Endodermal cell (in vitro differentiated cells): Measurements from ENCODE around the gene CHRDL2. TPM values are rescaled to one million over a fixed set of nuclear protein-coding genes. Genes with fewer than 3 reads are reported as not detected.

Experiments
- DNase-seq: peaks from one replicate; pipeline ENCODE4 v3.0.0-alpha.2; 2017
- H3K27ac ChIP-seq: 2 replicates; pipeline ENCODE4 v1.5.1; 2013; ENCODE audit warnings: mild to moderate bottlenecking, low read depth, low read length, moderate library complexity
- H3K27me3 ChIP-seq: 2 replicates; pipeline ENCODE4 v1.6.1; 2013; ENCODE audit warnings: mild to moderate bottlenecking, low read length, moderate library complexity; ENCODE audit not compliant: insufficient read depth, control insufficient read depth, poor library complexity, severe bottlenecking
- H3K36me3 ChIP-seq: 2 replicates; pipeline ENCODE4 v1.7.0; 2013; ENCODE audit warnings: mild to moderate bottlenecking, low read length, moderate library complexity; ENCODE audit not compliant: control insufficient read depth, insufficient read depth
- H3K4me1 ChIP-seq: one replicate; pipeline ENCODE4 v1.7.0; 2013; ENCODE audit warnings: low read length; ENCODE audit not compliant: control insufficient read depth, insufficient read depth
- H3K4me3 ChIP-seq: 2 replicates; pipeline ENCODE4 v1.5.1; 2013; ENCODE audit warnings: mild to moderate bottlenecking, low read length, moderate library complexity
- H3K9ac ChIP-seq: 2 replicates; pipeline ENCODE4 v1.6.1; 2013; ENCODE audit warnings: mild to moderate bottlenecking, low read length, moderate library complexity; ENCODE audit not compliant: poor library complexity, severe bottlenecking; ENCODE audit errors: extremely low read depth
- H3K9me3 ChIP-seq: 2 replicates; pipeline ENCODE4 v1.6.1; 2013; ENCODE audit warnings: mild to moderate bottlenecking, low read length, moderate library complexity; ENCODE audit not compliant: control insufficient read depth
- H3K27ac Mint-ChIP-seq: 2 replicates; pipeline ENCODE4 v1.8.0; 2020; ENCODE audit warnings: mixed read lengths
- H3K27me3 Mint-ChIP-seq: 2 replicates; pipeline ENCODE4 v1.8.0; 2021; ENCODE audit warnings: mild to moderate bottlenecking, mixed read lengths; ENCODE audit not compliant: insufficient read depth
- H3K36me3 Mint-ChIP-seq: 2 replicates; pipeline ENCODE4 v1.8.0; 2020; ENCODE audit warnings: low read depth, mixed read lengths
- H3K4me1 Mint-ChIP-seq: 2 replicates; pipeline ENCODE4 v1.8.0; 2020; ENCODE audit warnings: mixed read lengths
- H3K4me3 Mint-ChIP-seq: 2 replicates; pipeline ENCODE4 v1.8.0; 2020; ENCODE audit warnings: mild to moderate bottlenecking, moderate library complexity, mixed read lengths
- H3K9me3 Mint-ChIP-seq: 2 replicates; pipeline ENCODE4 v1.8.0; 2020; ENCODE audit warnings: mild to moderate bottlenecking, mixed read lengths
- CTCF ChIP-seq: fragments of 200-600 bp; sonication (generic); conservative IDR thresholded peaks from 2 replicates; pipeline ENCODE4 v1.5.0; 2021; ENCODE audit warnings: antibody characterized with exemption, mild to moderate bottlenecking
- WGBS, 2 experiments: methylation state at CpG; one replicate each; pipeline versions ENCODE4 v1.1.5 to v1.1.7; 2013; ENCODE audit warnings: missing lambda C conversion rate in 2 of 2, mixed read lengths in 1 of 2; ENCODE audit not compliant: insufficient coverage in 1 of 2, insufficient read length in 1 of 2; 5-methylcytosine and 5-hydroxymethylcytosine counted together
- total RNA-seq, 2 donors: library from RNA; stranded (reverse); fragmentation: NEBNext Ultra II Directional in 1 of 2; extraction: Animal tissue kit (Norgen Biotek cat#: 25700) in 1 of 2; gene quantifications; 2 replicates in 1 of 2; 3 replicates in 1 of 2; pipeline ENCODE4 v1.2.1, GENCODE V29; 2021

CHRDL2 gene
- total RNA-seq, 2 donors from 2014 or later: 0.44 to 1.2 TPM

GRCh38 chr11:74678041-74678440, 53.2 kb downstream of the CHRDL2 start:
- peaks cover 8% of the 10 kb centered on the region for H3K4me1 Mint-ChIP-seq
- Histone ChIP-seq H3K9me3 (no peaks in the 10 kb centered on the region), H3K27me3 (peaks cover 6% of the 10 kb centered on the region), H3K27ac (no peak overlapping the region), H3K36me3 (no peaks in the 10 kb centered on the region), H3K9ac (no peak overlapping the region), H3K4me3 (no peak overlapping the region), H3K4me1 (no peaks in the 10 kb centered on the region)
- no peak overlapping the region for H3K4me3 Mint-ChIP-seq
- peaks cover 10% of the 10 kb centered on the region for H3K27me3 Mint-ChIP-seq
- H3K27ac Mint-ChIP-seq: no peak overlapping the region
- 87 to 92% methylated on average over 4 to 5 of the region's 5 CpGs for WGBS, 2 experiments
- H3K36me3 Mint-ChIP-seq: peaks cover 2% of the 10 kb centered on the region
- TF ChIP-seq CTCF: no peak
- DNase-seq: peak; percentile 31
- peaks cover 5% of the 10 kb centered on the region for H3K9me3 Mint-ChIP-seq

GRCh38 chr11:74677131-74677530, 54.1 kb downstream of the CHRDL2 start:
- H3K27ac ChIP-seq: no peak overlapping the region
- H3K27ac Mint-ChIP-seq: no peak overlapping the region

GRCh38 chr11:74676596-74676995, 54.6 kb downstream of the CHRDL2 start:
- H3K36me3 Mint-ChIP-seq: peaks cover 2% of the 10 kb centered on the region
- no peak for TF ChIP-seq CTCF
- peaks cover 5% of the 10 kb centered on the region for H3K27me3 Mint-ChIP-seq
- H3K27ac ChIP-seq: no peak overlapping the region
- H3K27ac Mint-ChIP-seq: no peak overlapping the region
- H3K4me3 Mint-ChIP-seq: no peak overlapping the region
- no peak for DNase-seq
- H3K4me3 ChIP-seq: no peak overlapping the region
- WGBS, 2 experiments: 91% methylated on average over 5 of the region's 5 CpGs; no CpG with 5 or more reads in 1 of the 2 experiments
- no peaks in the 10 kb centered on the region for H3K4me1 ChIP-seq
- H3K4me1 Mint-ChIP-seq: peaks cover 8% of the 10 kb centered on the region
- no peaks in the 10 kb centered on the region for H3K27me3 ChIP-seq
- H3K9ac ChIP-seq: no peak overlapping the region
- H3K9me3 ChIP-seq: no peaks in the 10 kb centered on the region
- peaks cover 5% of the 10 kb centered on the region for H3K9me3 Mint-ChIP-seq
- no peaks in the 10 kb centered on the region for H3K36me3 ChIP-seq

More at GRCh38 chr11:74677131-74677530, 54.1 kb downstream of the CHRDL2 start:
- Histone ChIP-seq H3K4me3 (no peak overlapping the region), H3K9ac (no peak overlapping the region), H3K4me1 (no peaks in the 10 kb centered on the region), H3K36me3 (no peaks in the 10 kb centered on the region), H3K9me3 (no peaks in the 10 kb centered on the region), H3K27me3 (no peaks in the 10 kb centered on the region)
- DNase-seq: peak; percentile 27
- H3K4me3 Mint-ChIP-seq: no peak overlapping the region
- H3K4me1 Mint-ChIP-seq: peaks cover 8% of the 10 kb centered on the region
- no peak for TF ChIP-seq CTCF
- H3K9me3 Mint-ChIP-seq: peaks cover 5% of the 10 kb centered on the region
- peaks cover 2% of the 10 kb centered on the region for H3K36me3 Mint-ChIP-seq
- 90 to 93% methylated on average over 2 to 6 of the region's 6 CpGs for WGBS, 2 experiments
- peaks cover 4% of the 10 kb centered on the region for H3K27me3 Mint-ChIP-seq
